GM12891 (cell line): ENCODE measurements around the gene PTPRCAP.

ENCODE experiments used
- POLR2A ChIP-seq: IDR thresholded peaks from 2 replicates; pipeline ENCODE4 v1.6.1; 2011; ENCODE audit warnings: low read depth, low read length, control low read depth
- POLR2AphosphoS5 ChIP-seq: IDR thresholded peaks from 2 replicates; pipeline ENCODE4 v1.6.1; 2011; ENCODE audit warnings: low read depth, low read length, control low read depth
- TAF1 ChIP-seq: IDR thresholded peaks from 2 replicates; pipeline ENCODE4 v1.6.1; 2011; ENCODE audit warnings: low read depth, low read length, control low read depth

DNA sequence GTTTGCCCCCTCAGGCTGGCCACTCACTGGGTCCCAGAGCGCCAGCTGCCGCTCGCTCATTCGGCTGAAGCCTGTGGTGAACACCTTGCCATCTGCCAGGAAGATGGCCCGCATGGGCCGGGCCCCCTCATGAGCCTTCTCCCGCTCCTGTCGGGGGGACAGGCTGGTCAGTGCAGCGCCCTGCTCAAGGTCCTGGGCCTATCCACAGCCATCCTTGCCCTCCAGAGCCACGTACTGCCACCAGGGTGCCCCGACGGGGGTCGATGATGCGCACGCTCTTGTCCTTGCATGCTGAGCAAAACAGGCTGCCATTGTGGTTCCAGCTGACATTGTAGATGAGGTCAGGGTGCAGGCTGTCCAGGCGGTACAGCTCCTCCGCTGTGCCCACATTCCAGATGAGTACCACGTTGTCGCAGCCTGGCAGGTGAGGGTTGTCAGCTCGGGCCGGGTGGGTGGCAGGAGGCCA lies 3.6 kb upstream of the PTPRCAP start:
- TF ChIP-seq POLR2A: no peak; the same call in 1 of the 2 replicates
- no peak for TF ChIP-seq POLR2AphosphoS5
- no peak for TF ChIP-seq TAF1
